NK-92 (cell line): ENCODE measurements around the gene ASIP.

Experiments used
- DNase-seq: peaks from one replicate; lab custom pipeline; 2025; ENCODE audit not compliant: unreplicated experiment; lab: John Stamatoyannopoulos, UW

ASIP gene

GRCh38 chr20:34309691-34310090, 68.5 kb downstream of the ASIP start:
- DNase-seq: no peak

- no peak for DNase-seq
Measured at GRCh38 chr20:34310481-34311117, 69.4 kb downstream of the ASIP start.

GRCh38 chr20:34311118-34312023, 70.1 kb downstream of the ASIP start:
- no peak for DNase-seq

- no peak for DNase-seq
Measured at GRCh38 chr20:34312024-34312460, 70.8 kb downstream of the ASIP start.

GRCh38 chr20:34312544-34313217, 71.5 kb downstream of the ASIP start:
- no peak for DNase-seq

- no peak for DNase-seq
Measured at GRCh38 chr20:34315236-34315635, 74.0 kb downstream of the ASIP start.

GRCh38 chr20:34316196-34316814, 75.1 kb downstream of the ASIP start:
- no peak for DNase-seq
